Measurements from ENCODE around the gene ASIC4. TPM values are rescaled to one million over a fixed set of nuclear protein-coding genes. Genes with fewer than 3 reads are reported as not detected.
A peak's percentile ranks its signal among the peaks of the same experiment; 100 is the strongest.

Gene ASIC4
- total and polyA plus RNA-seq, 2 experiments from 2014 or later, result not detected

DNA sequence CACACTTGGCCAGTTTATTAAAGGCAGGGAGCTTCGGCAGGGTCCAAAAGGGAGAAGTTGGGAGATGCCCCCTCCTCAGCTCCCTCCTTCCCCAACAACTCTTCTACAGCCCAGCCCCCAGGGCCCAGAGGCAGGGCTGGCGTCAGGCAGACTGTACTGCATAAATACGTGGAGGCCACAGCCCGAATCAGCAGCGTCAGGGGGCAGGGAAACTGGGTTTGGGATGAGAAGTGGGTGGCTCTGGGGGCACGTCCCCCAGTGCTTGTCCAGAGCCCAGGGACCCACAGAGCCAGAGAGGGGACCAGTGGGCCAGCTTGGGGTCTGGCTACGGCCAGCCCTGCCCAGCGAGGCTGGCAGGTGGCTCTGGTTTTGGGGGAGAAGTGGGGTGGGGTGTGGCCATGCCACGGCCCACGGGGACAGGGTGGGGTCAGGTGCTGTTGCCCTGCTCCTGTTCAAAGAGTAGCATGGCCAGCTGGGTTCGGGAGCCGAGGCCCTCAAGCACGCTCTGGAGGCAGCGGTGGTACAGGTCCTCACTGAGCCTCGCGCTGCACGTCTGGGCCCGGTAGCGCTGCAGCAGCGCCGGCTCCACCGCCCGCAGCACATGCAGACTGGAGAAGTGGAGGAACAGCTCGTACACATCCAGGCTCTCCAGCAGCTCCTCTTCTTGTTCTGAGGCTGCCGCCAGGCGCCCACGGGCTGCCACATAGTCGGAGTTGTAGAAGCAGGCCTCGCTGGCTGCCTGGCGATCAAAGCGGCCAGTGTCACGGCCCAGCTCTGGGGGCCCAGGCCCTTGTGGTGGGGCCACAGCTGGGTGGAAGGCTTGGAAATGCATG is 24.9 kb downstream of the ASIC4 start:
- Histone ChIP-seq H3K9me2 (replicated peaks; ENCODE audit: insufficient read depth) (no peaks in the 10 kb centered on the region), H3K36me3 (replicated peaks; ENCODE audit: insufficient read depth, low read depth) (no peaks in the 10 kb centered on the region), H3K27me3 (no peaks in the 10 kb centered on the region), H3K4me2 (peak overlapping the region; percentile 41), H3K4me3 (no peak overlapping the region), H4K20me1 (ENCODE audit: insufficient read depth, poor library complexity, severe bottlenecking) (peaks cover 21% of the 10 kb centered on the region), H3K4me1 (ENCODE audit: insufficient read depth) (peaks cover 21% of the 10 kb centered on the region), H2AFZ (no peak overlapping the region), H3K9me3 (ENCODE audit: low read depth) (no peaks in the 10 kb centered on the region), H3K79me2 (peaks cover 16% of the 10 kb centered on the region), H3K27ac (no peak overlapping the region)
- no peak for TF ChIP-seq EZH2phosphoT487 (IDR thresholded peaks at IDR 0.05; ENCODE audit: low read depth, severe bottlenecking, unreplicated experiment)
- TF ChIP-seq, protein P1, sequence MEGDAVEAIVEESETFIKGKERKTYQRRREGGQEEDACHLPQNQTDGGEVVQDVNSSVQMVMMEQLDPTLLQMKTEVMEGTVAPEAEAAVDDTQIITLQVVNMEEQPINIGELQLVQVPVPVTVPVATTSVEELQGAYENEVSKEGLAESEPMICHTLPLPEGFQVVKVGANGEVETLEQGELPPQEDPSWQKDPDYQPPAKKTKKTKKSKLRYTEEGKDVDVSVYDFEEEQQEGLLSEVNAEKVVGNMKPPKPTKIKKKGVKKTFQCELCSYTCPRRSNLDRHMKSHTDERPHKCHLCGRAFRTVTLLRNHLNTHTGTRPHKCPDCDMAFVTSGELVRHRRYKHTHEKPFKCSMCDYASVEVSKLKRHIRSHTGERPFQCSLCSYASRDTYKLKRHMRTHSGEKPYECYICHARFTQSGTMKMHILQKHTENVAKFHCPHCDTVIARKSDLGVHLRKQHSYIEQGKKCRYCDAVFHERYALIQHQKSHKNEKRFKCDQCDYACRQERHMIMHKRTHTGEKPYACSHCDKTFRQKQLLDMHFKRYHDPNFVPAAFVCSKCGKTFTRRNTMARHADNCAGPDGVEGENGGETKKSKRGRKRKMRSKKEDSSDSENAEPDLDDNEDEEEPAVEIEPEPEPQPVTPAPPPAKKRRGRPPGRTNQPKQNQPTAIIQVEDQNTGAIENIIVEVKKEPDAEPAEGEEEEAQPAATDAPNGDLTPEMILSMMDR (IDR thresholded peaks at IDR 0.05; ENCODE audit: poor library complexity), result no peak
- TF ChIP-seq EZH2 (IDR thresholded peaks at IDR 0.05; ENCODE audit: borderline replicate concordance), result no peak
- WGBS (ENCODE audit: low lambda C conversion rate, missing lambda C conversion rate), result 94% methylated on average over 31 of the region's 32 CpGs
- no peak for DNase-seq (ENCODE audit: low spot score)

DNA sequence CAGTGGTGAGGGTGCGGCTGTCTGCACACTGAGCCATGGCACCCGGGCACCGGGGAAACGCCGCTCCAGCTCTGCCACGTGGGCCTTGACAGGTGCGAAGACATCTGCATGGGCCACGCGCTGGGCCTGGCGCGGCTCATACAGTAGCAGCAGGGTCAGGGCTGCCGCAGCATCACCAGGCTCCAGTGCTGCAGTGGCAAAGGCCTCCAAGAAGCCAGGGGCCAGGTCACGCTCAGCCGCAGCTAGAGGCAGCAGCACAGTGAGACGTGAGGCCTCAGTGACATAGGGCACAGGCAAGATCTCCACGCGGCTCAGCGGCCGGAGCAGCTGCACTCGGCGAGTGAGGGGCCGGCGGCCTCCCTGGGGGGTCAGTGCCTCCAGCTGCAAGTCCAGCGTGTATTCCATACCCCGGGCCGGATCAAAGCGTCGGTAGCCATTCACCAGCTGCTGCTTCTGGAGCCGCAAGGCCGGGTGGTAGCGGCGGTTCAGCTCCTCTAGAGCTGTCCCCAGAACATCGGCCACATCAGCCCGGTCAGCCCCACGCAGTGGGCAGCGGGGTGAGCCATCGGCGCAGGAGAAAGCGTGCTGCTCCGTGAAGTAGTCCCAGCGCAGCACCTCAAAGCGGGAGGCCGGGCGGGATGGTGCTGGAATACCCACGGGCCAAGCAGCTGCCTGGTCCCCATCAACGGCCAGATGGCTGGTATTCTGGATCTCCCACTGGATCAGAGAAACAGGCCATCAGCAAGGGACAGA is 25.8 kb downstream of the ASIC4 start:
- 98% methylated on average over 40 of the region's 46 CpGs for WGBS (ENCODE audit: low lambda C conversion rate, missing lambda C conversion rate)
- DNase-seq (ENCODE audit: low spot score), result no peak

DNA sequence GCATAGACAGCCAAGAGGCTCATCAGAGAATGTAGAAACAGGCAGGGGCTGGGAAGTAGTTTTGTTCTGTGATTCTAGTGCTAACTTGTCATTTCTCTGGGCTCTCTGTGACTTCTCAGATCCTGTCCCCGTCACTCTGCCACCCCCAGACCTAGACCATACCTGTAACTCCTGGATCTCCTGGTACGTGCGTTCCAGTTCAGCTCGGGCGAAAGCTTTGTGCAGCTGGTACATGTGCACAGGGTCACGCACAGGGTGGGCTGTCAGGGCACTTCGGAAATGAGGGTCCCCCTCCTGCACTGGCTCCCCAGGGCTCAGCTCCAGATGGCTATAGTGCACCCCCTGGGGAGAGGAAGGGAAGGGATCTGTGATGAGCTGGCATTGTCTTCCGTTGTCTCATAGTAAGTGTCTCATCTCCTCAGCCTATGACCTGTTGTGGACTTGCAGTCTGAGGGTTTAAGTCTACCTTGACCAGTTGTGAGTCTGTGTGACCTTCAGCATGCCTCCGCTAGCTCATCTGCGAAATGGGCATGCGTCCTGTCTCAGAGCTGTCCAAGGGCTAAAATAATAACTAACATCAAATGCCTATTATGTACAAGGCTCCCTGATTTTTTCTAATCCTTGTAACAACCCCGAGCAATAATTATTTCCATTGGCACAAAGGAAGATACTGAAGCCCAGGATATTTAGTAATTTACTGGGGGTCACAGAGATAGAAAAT is 26.7 kb downstream of the ASIC4 start:
- Histone ChIP-seq H3K9me3 (ENCODE audit: low read depth) (no peaks in the 10 kb centered on the region), H3K9me2 (replicated peaks; ENCODE audit: insufficient read depth) (no peaks in the 10 kb centered on the region), H2AFZ (no peak overlapping the region), H3K27ac (no peak overlapping the region), H3K4me3 (no peak overlapping the region), H3K27me3 (no peaks in the 10 kb centered on the region), H3K79me2 (peaks cover 16% of the 10 kb centered on the region), H3K36me3 (replicated peaks; ENCODE audit: insufficient read depth, low read depth) (no peaks in the 10 kb centered on the region), H3K4me1 (ENCODE audit: insufficient read depth) (peaks cover 24% of the 10 kb centered on the region), H4K20me1 (ENCODE audit: insufficient read depth, poor library complexity, severe bottlenecking) (peaks cover 21% of the 10 kb centered on the region), H3K4me2 (peak overlapping the region; percentile 88)
- WGBS (ENCODE audit: low lambda C conversion rate, missing lambda C conversion rate), result 92% methylated on average over 12 of the region's 12 CpGs
- DNase-seq (ENCODE audit: low spot score), result no peak
- TF ChIP-seq, protein P1 (IDR thresholded peaks at IDR 0.05; ENCODE audit: poor library complexity), result no peak
- no peak for TF ChIP-seq EZH2phosphoT487 (IDR thresholded peaks at IDR 0.05; ENCODE audit: low read depth, severe bottlenecking, unreplicated experiment)

More for the DNA sequence above, 25.8 kb downstream of the ASIC4 start:
- Histone ChIP-seq H3K4me1 (ENCODE audit: insufficient read depth) (peaks cover 24% of the 10 kb centered on the region), H3K4me2 (no peak overlapping the region), H3K9me3 (ENCODE audit: low read depth) (no peaks in the 10 kb centered on the region), H3K9me2 (replicated peaks; ENCODE audit: insufficient read depth) (no peaks in the 10 kb centered on the region), H3K4me3 (no peak overlapping the region), H3K27me3 (no peaks in the 10 kb centered on the region), H3K36me3 (replicated peaks; ENCODE audit: insufficient read depth, low read depth) (no peaks in the 10 kb centered on the region), H4K20me1 (ENCODE audit: insufficient read depth, poor library complexity, severe bottlenecking) (peaks cover 21% of the 10 kb centered on the region), H3K27ac (no peak overlapping the region), H3K79me2 (peaks cover 16% of the 10 kb centered on the region), H2AFZ (no peak overlapping the region)
- TF ChIP-seq EZH2phosphoT487 (IDR thresholded peaks at IDR 0.05; ENCODE audit: low read depth, severe bottlenecking, unreplicated experiment), result no peak
- no peak for TF ChIP-seq EZH2 (IDR thresholded peaks at IDR 0.05; ENCODE audit: borderline replicate concordance)
- TF ChIP-seq, protein P1 (IDR thresholded peaks at IDR 0.05; ENCODE audit: poor library complexity), result no peak

All from hepatocyte (in vitro differentiated cells).